Osteocyte (in vitro differentiated cells): ENCODE results near the gene CALML6. TPM values are rescaled to one million over a fixed set of nuclear protein-coding genes. Genes with fewer than 3 reads are reported as not detected.
A peak's percentile ranks its signal among the peaks of the same experiment; 100 is the strongest.

Experiments used
- DNase-seq: peaks from one replicate; pipeline ENCODE4 v3.0.0; 2021; ENCODE audit warnings: mixed read lengths; ENCODE audit not compliant: unreplicated experiment; ENCODE audit errors: extremely low spot score
- H3K27ac Mint-ChIP-seq: one replicate; pipeline ENCODE4 v1.8.0; 2021; ENCODE audit warnings: mild to moderate bottlenecking, mixed read lengths; ENCODE audit not compliant: unreplicated experiment
- H3K27me3 Mint-ChIP-seq: one replicate; pipeline ENCODE4 v1.8.0; 2021; ENCODE audit warnings: mixed read lengths; ENCODE audit not compliant: unreplicated experiment
- H3K36me3 Mint-ChIP-seq: one replicate; pipeline ENCODE4 v1.8.0; 2021; ENCODE audit warnings: mixed read lengths; ENCODE audit not compliant: unreplicated experiment
- H3K4me1 Mint-ChIP-seq: one replicate; pipeline ENCODE4 v1.8.0; 2021; ENCODE audit warnings: mixed read lengths; ENCODE audit not compliant: unreplicated experiment
- H3K4me3 Mint-ChIP-seq: one replicate; pipeline ENCODE4 v1.8.0; 2021; ENCODE audit warnings: mild to moderate bottlenecking, moderate library complexity, mixed read lengths; ENCODE audit not compliant: unreplicated experiment
- H3K9me3 Mint-ChIP-seq: one replicate; pipeline ENCODE4 v1.8.0; 2021; ENCODE audit warnings: mixed read lengths; ENCODE audit not compliant: unreplicated experiment
- total RNA-seq: library from RNA; stranded (reverse); gene quantifications from 2 replicates; pipeline ENCODE4 v1.2.1, GENCODE V29; 2021
- TF ChIP-seq, protein P1 (sequence below): fragments of 200-600 bp; sonication (generic); IDR thresholded peaks from 2 replicates; pipeline ENCODE4 v1.5.0; 2021; ENCODE audit warnings: antibody characterized with exemption, mild to moderate bottlenecking, moderate library complexity

CALML6 gene
- total RNA-seq, 1 donor from 2014 or later: 2.5 TPM

DNA sequence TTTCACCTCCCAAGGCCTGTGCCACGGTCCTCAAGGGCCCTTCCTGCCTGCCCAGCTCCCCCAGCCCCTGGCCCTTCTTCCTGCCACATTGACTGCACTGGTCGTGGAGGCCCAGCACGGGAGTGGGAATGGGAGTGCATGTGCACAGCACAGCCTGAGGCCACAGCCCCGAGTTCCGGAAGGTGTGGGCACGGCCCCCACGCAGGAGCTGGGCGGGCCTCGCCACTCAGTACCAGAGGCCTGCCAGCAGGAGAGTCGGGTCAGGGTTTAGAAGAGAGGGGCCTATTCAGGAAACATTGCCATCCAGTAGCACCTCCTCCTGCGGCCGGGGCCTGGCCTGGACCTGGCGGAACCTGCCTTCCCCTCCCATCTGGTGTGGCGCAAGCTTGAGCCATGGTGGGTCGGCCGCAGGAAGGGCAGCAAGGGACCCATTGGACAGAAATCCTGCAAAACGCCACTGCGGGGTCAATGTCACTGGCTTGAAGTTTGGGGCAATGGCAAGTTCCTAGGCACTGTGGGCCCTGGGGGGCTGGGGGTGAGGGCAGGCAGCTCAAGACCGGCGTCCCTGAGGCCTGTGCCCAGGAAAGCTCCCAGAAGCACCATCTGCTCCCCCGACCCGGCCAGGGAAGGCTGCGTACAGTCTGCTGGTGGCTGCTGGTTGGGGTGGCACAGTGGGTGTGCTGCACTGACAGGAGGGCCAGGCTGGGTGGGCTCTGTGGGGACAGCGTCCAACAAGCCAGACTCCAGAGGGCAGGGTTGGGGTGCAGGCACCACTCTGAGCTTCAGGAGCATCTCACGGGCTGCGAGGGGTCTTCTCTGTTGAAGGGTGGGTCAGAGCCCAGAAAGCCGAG lies 5.8 kb downstream of the CALML6 start:
- Mint-ChIP-seq H3K4me1 (no peaks in the 10 kb centered on the region), H3K27ac (no peak overlapping the region), H3K27me3 (no peaks in the 10 kb centered on the region), H3K4me3 (no peak overlapping the region), H3K36me3 (no peaks in the 10 kb centered on the region), H3K9me3 (no peaks in the 10 kb centered on the region)
- TF ChIP-seq, protein P1, sequence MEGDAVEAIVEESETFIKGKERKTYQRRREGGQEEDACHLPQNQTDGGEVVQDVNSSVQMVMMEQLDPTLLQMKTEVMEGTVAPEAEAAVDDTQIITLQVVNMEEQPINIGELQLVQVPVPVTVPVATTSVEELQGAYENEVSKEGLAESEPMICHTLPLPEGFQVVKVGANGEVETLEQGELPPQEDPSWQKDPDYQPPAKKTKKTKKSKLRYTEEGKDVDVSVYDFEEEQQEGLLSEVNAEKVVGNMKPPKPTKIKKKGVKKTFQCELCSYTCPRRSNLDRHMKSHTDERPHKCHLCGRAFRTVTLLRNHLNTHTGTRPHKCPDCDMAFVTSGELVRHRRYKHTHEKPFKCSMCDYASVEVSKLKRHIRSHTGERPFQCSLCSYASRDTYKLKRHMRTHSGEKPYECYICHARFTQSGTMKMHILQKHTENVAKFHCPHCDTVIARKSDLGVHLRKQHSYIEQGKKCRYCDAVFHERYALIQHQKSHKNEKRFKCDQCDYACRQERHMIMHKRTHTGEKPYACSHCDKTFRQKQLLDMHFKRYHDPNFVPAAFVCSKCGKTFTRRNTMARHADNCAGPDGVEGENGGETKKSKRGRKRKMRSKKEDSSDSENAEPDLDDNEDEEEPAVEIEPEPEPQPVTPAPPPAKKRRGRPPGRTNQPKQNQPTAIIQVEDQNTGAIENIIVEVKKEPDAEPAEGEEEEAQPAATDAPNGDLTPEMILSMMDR: no peak
- DNase-seq: peak; percentile 84

DNA sequence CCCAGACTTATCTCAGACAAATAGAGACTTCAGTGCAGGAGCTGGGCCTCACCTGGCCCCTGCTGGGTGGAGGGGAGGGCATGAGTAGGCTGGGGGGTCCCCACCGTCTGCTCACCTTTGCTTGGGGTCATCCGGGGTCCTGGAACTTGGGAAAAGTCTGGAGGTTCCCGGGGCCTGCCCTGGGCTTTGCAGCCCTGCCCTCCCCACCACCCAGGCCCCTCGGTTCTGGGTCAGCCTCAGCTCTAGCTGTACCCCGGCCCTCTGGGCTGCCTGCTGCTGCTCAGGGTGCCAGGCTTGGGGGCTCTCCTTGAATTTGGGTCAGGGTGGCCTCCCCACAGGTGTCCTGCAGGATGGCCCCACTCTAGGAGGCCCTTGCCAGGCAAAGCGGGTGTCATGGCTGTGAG lies 6.4 kb downstream of the CALML6 start:
- H3K27ac Mint-ChIP-seq: no peak overlapping the region
- TF ChIP-seq, protein P1: no peak

DNA sequence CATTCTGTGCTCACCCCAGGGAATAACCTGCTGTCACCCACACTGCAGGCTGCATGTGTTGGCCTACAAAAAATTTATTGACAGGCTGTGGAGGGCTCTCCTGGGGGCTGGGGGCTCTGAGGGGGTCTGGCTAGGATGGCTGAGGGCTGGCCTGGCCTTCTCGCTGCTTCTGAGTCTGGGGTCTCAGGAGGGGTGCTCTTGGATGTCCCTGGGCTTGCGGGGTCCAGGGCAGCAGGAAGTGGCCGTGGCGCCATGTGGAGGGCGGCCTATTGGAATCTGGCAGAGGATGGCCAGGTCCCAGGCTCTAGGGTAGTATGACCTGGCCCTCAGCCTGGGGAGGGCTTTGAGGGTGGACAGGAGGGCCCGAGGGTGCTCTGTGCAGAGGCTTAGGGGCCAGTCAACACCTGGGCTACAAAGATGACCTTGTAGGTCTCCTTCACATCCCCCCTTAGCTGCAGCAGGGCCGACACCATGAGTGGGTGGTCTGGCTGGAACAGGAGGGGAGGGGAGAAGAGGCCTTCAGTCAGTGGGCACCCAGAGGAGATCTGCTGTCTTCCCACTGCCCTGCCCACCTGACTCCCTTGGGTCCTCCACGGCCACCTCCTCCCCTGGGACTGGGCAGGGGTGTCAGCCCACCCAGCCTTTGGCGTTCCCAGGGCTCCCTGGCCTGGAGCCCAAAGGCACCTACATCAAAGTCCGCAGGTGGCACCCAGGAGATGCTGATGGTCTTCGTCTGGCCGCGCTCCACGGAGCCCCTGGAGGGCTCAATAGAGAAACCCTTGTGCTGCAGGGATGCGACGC lies 7.0 kb downstream of the CALML6 start:
- Mint-ChIP-seq H3K36me3 (no peaks in the 10 kb centered on the region), H3K27me3 (no peaks in the 10 kb centered on the region), H3K9me3 (no peaks in the 10 kb centered on the region), H3K27ac (no peak overlapping the region), H3K4me1 (no peaks in the 10 kb centered on the region), H3K4me3 (no peak overlapping the region)
- TF ChIP-seq, protein P1: no peak
- DNase-seq: no peak

More for the DNA sequence above, 6.4 kb downstream of the CALML6 start:
- H3K36me3 Mint-ChIP-seq: no peaks in the 10 kb centered on the region
- DNase-seq: peak; percentile 80
- no peaks in the 10 kb centered on the region for H3K4me1 Mint-ChIP-seq
- H3K4me3 Mint-ChIP-seq: no peak overlapping the region
- no peaks in the 10 kb centered on the region for H3K27me3 Mint-ChIP-seq
- no peaks in the 10 kb centered on the region for H3K9me3 Mint-ChIP-seq

DNA sequence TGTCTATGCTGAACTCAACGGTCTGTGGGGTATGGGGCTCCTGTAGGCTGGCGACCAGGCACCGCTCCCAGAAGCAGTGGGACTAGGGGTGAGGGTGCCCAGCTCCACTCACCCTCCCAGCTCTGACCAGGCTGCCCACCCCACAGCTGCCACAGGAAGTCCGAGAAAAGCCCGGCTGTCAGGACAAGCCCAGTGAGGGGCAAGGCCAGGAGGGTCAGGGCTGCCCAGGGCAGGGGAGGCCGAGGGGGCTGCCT lies 7.6 kb downstream of the CALML6 start:
- Mint-ChIP-seq H3K4me1 (no peaks in the 10 kb centered on the region), H3K36me3 (no peaks in the 10 kb centered on the region), H3K27ac (no peak overlapping the region), H3K9me3 (no peaks in the 10 kb centered on the region), H3K4me3 (no peak overlapping the region), H3K27me3 (no peaks in the 10 kb centered on the region)
- TF ChIP-seq, protein P1: no peak
- no peak for DNase-seq
